ENCODE results near the gene ASPHD2.

Gene ASPHD2

GRCh38 chr22:26463688-26464087, 34.6 kb downstream of the ASPHD2 start:
- Histone ChIP-seq H3K27ac (ENCODE audit: low read length) (no peak overlapping the region), H3K4me1 (ENCODE audit: insufficient read depth, low read length) (0 out of 2 replicates have a peak, but pooled peaks cover 2% of the 10 kb centered on the region), H3K36me3 (ENCODE audit: insufficient read depth, low read length) (peaks cover 96% of the 10 kb centered on the region), H3K79me2 (ENCODE audit: insufficient read depth, low read length) (peaks cover 37% of the 10 kb centered on the region), H3K9me3 (ENCODE audit: insufficient read depth, low read length, severe bottlenecking) (no peaks in the 10 kb centered on the region), H3K4me2 (ENCODE audit: insufficient read depth, low read length) (no peak overlapping the region), H3K27me3 (ENCODE audit: insufficient read depth, low read length, poor library complexity) (no peaks in the 10 kb centered on the region), H3K9ac (ENCODE audit: low read depth, low read length) (no peak overlapping the region), H4K20me1 (ENCODE audit: insufficient read depth, low read length) (peaks cover 26% of the 10 kb centered on the region), H3K4me3 (ENCODE audit: low read depth in 1 of 2, low read length in 2 of 2) (no peak overlapping the region), H2AFZ (ENCODE audit: low read depth, low read length) (no peak overlapping the region)
- TF ChIP-seq EZH2 (IDR thresholded peaks at IDR 0.05; ENCODE audit: borderline replicate concordance, low read depth, low read length, severe bottlenecking): no peak
- no peak for TF ChIP-seq CTCF (IDR thresholded peaks at IDR 0.05; ENCODE audit: borderline replicate concordance, extremely low read depth, low read length, poor library complexity, severe bottlenecking)
- ATAC-seq (ENCODE audit: insufficient read depth, low read depth) (no peak), DNase-seq (no peak)

- no peak overlapping the region for H2AFZ ChIP-seq (ENCODE audit: low read depth, low read length)
- no peak for ATAC-seq (ENCODE audit: insufficient read depth, low read depth)
- H3K4me2 ChIP-seq (ENCODE audit: insufficient read depth, low read length): no peak overlapping the region
- DNase-seq: no peak
- no peaks in the 10 kb centered on the region for H3K27me3 ChIP-seq (ENCODE audit: insufficient read depth, low read length, poor library complexity)
- no peak overlapping the region for H3K4me3 ChIP-seq (ENCODE audit: low read depth in 1 of 2, low read length in 2 of 2)
- TF ChIP-seq EZH2 (IDR thresholded peaks at IDR 0.05; ENCODE audit: borderline replicate concordance, low read depth, low read length, severe bottlenecking) (no peak), CTCF (IDR thresholded peaks at IDR 0.05; ENCODE audit: borderline replicate concordance, extremely low read depth, low read length, poor library complexity, severe bottlenecking) (no peak)
- peaks cover 33% of the 10 kb centered on the region for H3K79me2 ChIP-seq (ENCODE audit: insufficient read depth, low read length)
- peaks cover 23% of the 10 kb centered on the region for H4K20me1 ChIP-seq (ENCODE audit: insufficient read depth, low read length)
- H3K27ac ChIP-seq (ENCODE audit: low read length): no peak overlapping the region
- H3K4me1 ChIP-seq (ENCODE audit: insufficient read depth, low read length): 0 out of 2 replicates have a peak, but pooled peaks cover 2% of the 10 kb centered on the region
- no peaks in the 10 kb centered on the region for H3K9me3 ChIP-seq (ENCODE audit: insufficient read depth, low read length, severe bottlenecking)
- peaks cover 96% of the 10 kb centered on the region for H3K36me3 ChIP-seq (ENCODE audit: insufficient read depth, low read length)
- no peak overlapping the region for H3K9ac ChIP-seq (ENCODE audit: low read depth, low read length)
Observed at GRCh38 chr22:26464312-26464711, 35.3 kb downstream of the ASPHD2 start.

- Histone ChIP-seq H4K20me1 (ENCODE audit: insufficient read depth, low read length) (peaks cover 19% of the 10 kb centered on the region), H3K4me3 (ENCODE audit: low read depth in 1 of 2, low read length in 2 of 2) (no peak overlapping the region), H3K9me3 (ENCODE audit: insufficient read depth, low read length, severe bottlenecking) (no peaks in the 10 kb centered on the region), H3K79me2 (ENCODE audit: insufficient read depth, low read length) (peaks cover 15% of the 10 kb centered on the region; the same call in 1 of the 2 replicates), H3K27ac (ENCODE audit: low read length) (no peak overlapping the region), H3K36me3 (ENCODE audit: insufficient read depth, low read length) (peaks cover 96% of the 10 kb centered on the region), H3K4me2 (ENCODE audit: insufficient read depth, low read length) (no peak overlapping the region), H3K4me1 (ENCODE audit: insufficient read depth, low read length) (0 out of 2 replicates have a peak, but pooled peaks cover 2% of the 10 kb centered on the region), H2AFZ (ENCODE audit: low read depth, low read length) (no peak overlapping the region), H3K9ac (ENCODE audit: low read depth, low read length) (no peak overlapping the region), H3K27me3 (ENCODE audit: insufficient read depth, low read length, poor library complexity) (no peaks in the 10 kb centered on the region)
- no peak for TF ChIP-seq CTCF (IDR thresholded peaks at IDR 0.05; ENCODE audit: borderline replicate concordance, extremely low read depth, low read length, poor library complexity, severe bottlenecking)
- TF ChIP-seq EZH2 (IDR thresholded peaks at IDR 0.05; ENCODE audit: borderline replicate concordance, low read depth, low read length, severe bottlenecking): no peak
- ATAC-seq (ENCODE audit: insufficient read depth, low read depth): no peak
- no peak for DNase-seq
Observed at GRCh38 chr22:26466196-26466595, 37.1 kb downstream of the ASPHD2 start.

- no peak overlapping the region for H3K4me2 ChIP-seq (ENCODE audit: insufficient read depth, low read length)
- 0 out of 2 replicates have a peak, but pooled peaks cover 4% of the 10 kb centered on the region for H3K4me1 ChIP-seq (ENCODE audit: insufficient read depth, low read length)
- H3K79me2 ChIP-seq (ENCODE audit: insufficient read depth, low read length): peaks cover 21% of the 10 kb centered on the region
- no peak for TF ChIP-seq CTCF (IDR thresholded peaks at IDR 0.05; ENCODE audit: borderline replicate concordance, extremely low read depth, low read length, poor library complexity, severe bottlenecking)
- no peak for TF ChIP-seq EZH2 (IDR thresholded peaks at IDR 0.05; ENCODE audit: borderline replicate concordance, low read depth, low read length, severe bottlenecking)
- ATAC-seq (ENCODE audit: insufficient read depth, low read depth) (no peak), DNase-seq (no peak)
- H3K4me3 ChIP-seq (ENCODE audit: low read depth in 1 of 2, low read length in 2 of 2): no peak overlapping the region
- no peaks in the 10 kb centered on the region; the same call in 1 of the 2 replicates for H4K20me1 ChIP-seq (ENCODE audit: insufficient read depth, low read length)
- no peak overlapping the region for H3K27ac ChIP-seq (ENCODE audit: low read length)
- H3K36me3 ChIP-seq (ENCODE audit: insufficient read depth, low read length): peaks cover 95% of the 10 kb centered on the region
- no peak overlapping the region for H3K9ac ChIP-seq (ENCODE audit: low read depth, low read length)
- H3K9me3 ChIP-seq (ENCODE audit: insufficient read depth, low read length, severe bottlenecking): no peaks in the 10 kb centered on the region
- no peak overlapping the region for H2AFZ ChIP-seq (ENCODE audit: low read depth, low read length)
- H3K27me3 ChIP-seq (ENCODE audit: insufficient read depth, low read length, poor library complexity): no peaks in the 10 kb centered on the region
Observed at GRCh38 chr22:26470807-26471206, 41.7 kb downstream of the ASPHD2 start.
